HepG2 (cell line): ENCODE data around the gene RECQL5. TPM values are rescaled to one million over a fixed set of nuclear protein-coding genes. Genes with fewer than 3 reads are reported as not detected.

Source experiments
- EHMT2 ChIP-seq: fragments of 200-600 bp; sonication (generic); IDR thresholded peaks from 2 replicates; pipeline ENCODE4 v1.7.0; 2017; ENCODE audit warnings: antibody characterized with exemption, low read depth, low read length, borderline replicate concordance
- FIP1L1 ChIP-seq: fragments of 200-400 bp; formaldehyde crosslinking; IDR thresholded peaks from 2 replicates; pipeline ENCODE4 v1.6.1; 2018; ENCODE audit warnings: low read depth, mild to moderate bottlenecking, low read length, moderate library complexity, borderline replicate concordance; ENCODE audit not compliant: insufficient read depth
- HHEX ChIP-seq: IDR thresholded peaks from 2 replicates; pipeline ENCODE4 v1.6.1; 2016; ENCODE audit warnings: control low read depth
- HNF1B ChIP-seq: sonication (generic); formaldehyde crosslinking; IDR thresholded peaks from 2 replicates; pipeline ENCODE4 v1.5.1; 2020; ENCODE audit warnings: mild to moderate bottlenecking, moderate library complexity, missing genetic modification reagents
- KDM1A ChIP-seq: IDR thresholded peaks from 2 replicates; pipeline ENCODE4 v1.6.1; 2016; ENCODE audit warnings: missing compliant biosample characterization
- KDM5B ChIP-seq: sonication (generic); formaldehyde crosslinking; IDR thresholded peaks from 2 replicates; pipeline ENCODE4 v1.4.0; 2020; ENCODE audit warnings: missing genetic modification reagents, mild to moderate bottlenecking, borderline replicate concordance
- RCOR2 ChIP-seq: IDR thresholded peaks from 2 replicates; pipeline ENCODE4 v1.6.1; 2016; ENCODE audit warnings: missing biosample characterization, missing genetic modification reagents
- SALL1 ChIP-seq: sonication (generic); formaldehyde crosslinking; IDR thresholded peaks from 2 replicates; pipeline ENCODE4 v1.8.0; 2022; ENCODE audit warnings: mild to moderate bottlenecking, missing genetic modification reagents
- TEAD3 ChIP-seq: optimal IDR thresholded peaks from 2 replicates; pipeline ENCODE3; 2016; ENCODE audit warnings: borderline replicate concordance
- UBTF ChIP-seq: sonication (generic); formaldehyde crosslinking; IDR thresholded peaks from 2 replicates; pipeline ENCODE4 v1.4.0; 2020; ENCODE audit warnings: mild to moderate bottlenecking, missing genetic modification reagents
- XBP1 ChIP-seq: sonication (generic); formaldehyde crosslinking; IDR thresholded peaks from 2 replicates; pipeline ENCODE4 v1.5.0; 2020; ENCODE audit warnings: missing genetic modification reagents
- XRCC5 ChIP-seq: fragments of 200-400 bp; formaldehyde crosslinking; optimal IDR thresholded peaks from 2 replicates; pipeline ENCODE3; 2017; ENCODE audit warnings: mild to moderate bottlenecking, low read length
- ZNF263 ChIP-seq: sonication (generic); formaldehyde crosslinking; IDR thresholded peaks from 2 replicates; pipeline ENCODE4 v1.4.0; 2020; ENCODE audit warnings: missing genetic modification reagents
- ZNF317 ChIP-seq: sonication (generic); formaldehyde crosslinking; IDR thresholded peaks from 2 replicates; pipeline ENCODE4 v1.5.0; 2020; ENCODE audit warnings: mild to moderate bottlenecking, missing genetic modification reagents
- ZNF768 ChIP-seq: sonication (generic); formaldehyde crosslinking; IDR thresholded peaks from 2 replicates; pipeline ENCODE4 v1.4.0; 2020; ENCODE audit warnings: missing genetic modification reagents
- ZNF883 ChIP-seq: sonication (generic); formaldehyde crosslinking; IDR thresholded peaks from 2 replicates; pipeline ENCODE4 v1.5.1; 2020; ENCODE audit warnings: mild to moderate bottlenecking, missing genetic modification reagents; ENCODE audit errors: not compliant biosample characterization
- ZSCAN29 ChIP-seq: sonication (generic); formaldehyde crosslinking; conservative IDR thresholded peaks from 2 replicates; pipeline ENCODE4 v1.4.0; 2020; ENCODE audit warnings: mild to moderate bottlenecking, missing genetic modification reagents
- polyA plus RNA-seq, 8 experiments: library from polyadenylated mRNA; depleted of rRNA in 3 of 8; stranded (reverse) in 7 of 8; unstranded in 1 of 8; fragments of >200 nt; fragmentation: Illumina TruSeq in 4 of 8; extraction: Trizol in 4 of 8; gene quantifications; 2 replicates each; pipeline versions ENCODE4 v1.2.1 to v1.2.3, GENCODE V29; 2011 to 2016; ENCODE audit warnings: low read depth in 4 of 8, missing spikeins in 1 of 8, mixed read lengths in 1 of 8; ENCODE audit not compliant: insufficient read depth in 1 of 8
- total RNA-seq, 5 experiments: library from RNA; depleted of rRNA; stranded (reverse); fragments of >200 nt; fragmentation: Illumina TruSeq; extraction: Trizol; gene quantifications; 2 replicates each; pipeline ENCODE4 v1.2.3, GENCODE V29; 2016; ENCODE audit warnings: low read depth in 1 of 5
- TF ChIP-seq, protein P1 (sequence below): sonication (generic); formaldehyde crosslinking; IDR thresholded peaks from 2 replicates; pipeline ENCODE4 v1.5.1; 2020; ENCODE audit warnings: mild to moderate bottlenecking, missing genetic modification reagents
- TF ChIP-seq, protein P2 (sequence below): sonication (generic); formaldehyde crosslinking; IDR thresholded peaks from 2 replicates; pipeline ENCODE4 v1.4.0; 2020; ENCODE audit warnings: missing genetic modification reagents, borderline replicate concordance

The RECQL5 gene
- total and polyA plus RNA-seq, 2 of the 13 experiments (the other 11 are each of a cell fraction or from before 2014, with no cell fraction given) = 27.7 to 32.0 TPM

DNA sequence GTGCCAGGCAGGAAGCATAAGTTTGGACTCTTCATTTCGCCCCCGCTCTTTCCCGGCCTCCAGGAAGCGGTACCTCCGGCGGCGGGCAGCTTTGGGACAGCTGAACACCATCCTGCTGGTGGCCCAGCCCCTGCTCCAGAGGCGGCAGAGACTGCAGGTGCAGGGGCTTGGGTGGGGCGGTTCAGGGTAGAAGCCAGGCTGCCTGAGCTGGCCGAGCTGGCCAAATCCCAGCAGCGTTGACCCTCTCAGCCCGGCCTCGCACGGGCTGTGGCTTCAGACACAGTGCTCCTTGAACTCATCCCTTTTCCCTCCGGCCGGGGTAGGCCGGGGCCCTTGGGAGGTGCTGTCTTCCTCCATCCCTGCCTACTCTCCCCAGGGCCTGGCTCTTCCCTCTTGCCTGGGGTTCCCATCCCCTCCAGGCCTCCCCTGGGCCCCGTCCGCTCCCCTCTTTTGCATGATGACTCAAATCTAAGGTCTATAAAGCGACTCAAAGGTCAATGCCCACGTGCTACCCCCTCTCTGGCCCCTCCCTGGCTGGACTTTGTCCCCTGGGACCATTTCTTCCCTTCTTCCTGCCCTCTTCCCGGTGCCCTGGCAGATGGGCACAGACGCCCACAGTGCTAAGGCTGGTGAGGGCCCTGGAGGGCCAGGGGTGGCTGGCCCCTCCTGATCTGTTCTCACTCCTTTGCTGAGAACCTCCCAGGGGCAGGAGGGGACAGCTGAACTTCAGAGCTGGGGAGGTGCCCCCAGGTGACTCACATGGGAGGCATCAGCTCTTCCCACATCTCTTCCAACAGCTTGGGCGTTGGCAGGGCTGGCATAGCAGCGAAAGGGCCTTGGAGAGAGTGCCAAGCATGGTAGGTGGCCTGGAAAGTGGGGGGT lies 56.6 kb downstream of the RECQL5 start (continued):
- TF ChIP-seq XBP1 (CRISPR knock-in tag) = no peak
- TF ChIP-seq KDM5B (CRISPR knock-in tag) = 0 out of 2 replicates have a peak, but pooled peaks have one; percentile 19
- TF ChIP-seq ZNF883 = peak; percentile 38
- TF ChIP-seq, protein P1, sequence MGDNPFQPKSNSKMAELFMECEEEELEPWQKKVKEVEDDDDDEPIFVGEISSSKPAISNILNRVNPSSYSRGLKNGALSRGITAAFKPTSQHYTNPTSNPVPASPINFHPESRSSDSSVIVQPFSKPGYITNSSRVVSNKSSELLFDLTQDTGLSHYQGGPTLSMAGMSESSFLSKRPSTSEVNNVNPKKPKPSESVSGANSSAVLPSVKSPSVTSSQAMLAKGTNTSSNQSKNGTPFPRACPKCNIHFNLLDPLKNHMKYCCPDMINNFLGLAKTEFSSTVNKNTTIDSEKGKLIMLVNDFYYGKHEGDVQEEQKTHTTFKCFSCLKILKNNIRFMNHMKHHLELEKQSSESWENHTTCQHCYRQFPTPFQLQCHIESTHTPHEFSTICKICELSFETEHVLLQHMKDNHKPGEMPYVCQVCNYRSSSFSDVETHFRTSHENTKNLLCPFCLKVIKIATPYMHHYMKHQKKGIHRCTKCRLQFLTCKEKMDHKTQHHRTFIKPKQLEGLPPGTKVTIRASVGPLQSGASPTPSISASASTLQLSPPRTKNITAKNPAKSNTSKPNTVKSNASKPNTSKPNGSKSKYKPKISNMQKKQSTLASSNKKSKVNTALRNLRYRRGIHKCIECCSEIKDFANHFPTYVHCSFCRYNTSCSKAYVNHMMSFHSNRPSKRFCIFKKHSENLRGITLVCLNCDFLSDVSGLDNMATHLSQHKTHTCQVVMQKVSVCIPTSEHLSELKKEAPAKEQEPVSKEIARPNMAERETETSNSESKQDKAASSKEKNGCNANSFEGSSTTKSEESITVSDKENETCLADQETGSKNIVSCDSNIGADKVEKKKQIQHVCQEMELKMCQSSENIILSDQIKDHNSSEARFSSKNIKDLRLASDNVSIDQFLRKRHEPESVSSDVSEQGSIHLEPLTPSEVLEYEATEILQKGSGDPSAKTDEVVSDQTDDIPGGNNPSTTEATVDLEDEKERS (CRISPR knock-in tag) = 0 out of 2 replicates have a peak, but pooled peaks have one; percentile 36
- TF ChIP-seq KDM1A (CRISPR knock-in tag) = no peak
- peak; percentile 59 for TF ChIP-seq UBTF (CRISPR knock-in tag)
- TF ChIP-seq RCOR2 (CRISPR knock-in tag) = 0 out of 2 replicates have a peak, but pooled peaks have one; percentile 26
- peak; percentile 62; the same call in 1 of the 2 replicates for TF ChIP-seq SALL1 (CRISPR knock-in tag)
- peak; percentile 64 for TF ChIP-seq XRCC5
- no peak for TF ChIP-seq ZNF768
- TF ChIP-seq HHEX = 0 out of 2 replicates have a peak, but pooled peaks have one; percentile 16
- TF ChIP-seq ZSCAN29 = 0 out of 2 replicates have a peak, but pooled peaks have one; percentile 21
- no peak for TF ChIP-seq EHMT2
- TF ChIP-seq HNF1B (CRISPR knock-in tag) = peak; percentile 54
- peak; percentile 19 for TF ChIP-seq TEAD3 (CRISPR knock-in tag)
- TF ChIP-seq ZNF317 (CRISPR knock-in tag) = peak; percentile 99
- TF ChIP-seq, protein P2, sequence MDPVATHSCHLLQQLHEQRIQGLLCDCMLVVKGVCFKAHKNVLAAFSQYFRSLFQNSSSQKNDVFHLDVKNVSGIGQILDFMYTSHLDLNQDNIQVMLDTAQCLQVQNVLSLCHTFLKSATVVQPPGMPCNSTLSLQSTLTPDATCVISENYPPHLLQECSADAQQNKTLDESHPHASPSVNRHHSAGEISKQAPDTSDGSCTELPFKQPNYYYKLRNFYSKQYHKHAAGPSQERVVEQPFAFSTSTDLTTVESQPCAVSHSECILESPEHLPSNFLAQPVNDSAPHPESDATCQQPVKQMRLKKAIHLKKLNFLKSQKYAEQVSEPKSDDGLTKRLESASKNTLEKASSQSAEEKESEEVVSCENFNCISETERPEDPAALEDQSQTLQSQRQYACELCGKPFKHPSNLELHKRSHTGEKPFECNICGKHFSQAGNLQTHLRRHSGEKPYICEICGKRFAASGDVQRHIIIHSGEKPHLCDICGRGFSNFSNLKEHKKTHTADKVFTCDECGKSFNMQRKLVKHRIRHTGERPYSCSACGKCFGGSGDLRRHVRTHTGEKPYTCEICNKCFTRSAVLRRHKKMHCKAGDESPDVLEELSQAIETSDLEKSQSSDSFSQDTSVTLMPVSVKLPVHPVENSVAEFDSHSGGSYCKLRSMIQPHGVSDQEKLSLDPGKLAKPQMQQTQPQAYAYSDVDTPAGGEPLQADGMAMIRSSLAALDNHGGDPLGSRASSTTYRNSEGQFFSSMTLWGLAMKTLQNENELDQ = no peak
- TF ChIP-seq ZNF263 (CRISPR knock-in tag) = peak; percentile 89
- 0 out of 2 replicates have a peak, but pooled peaks have one; percentile 34 for TF ChIP-seq FIP1L1
